ENCODE results near the gene LYRM4. TPM values are rescaled to one million over a fixed set of nuclear protein-coding genes. Genes with fewer than 3 reads are reported as not detected.

The LYRM4 gene
- total RNA-seq, 1 experiment from 2014 or later = 52.8 TPM

DNA sequence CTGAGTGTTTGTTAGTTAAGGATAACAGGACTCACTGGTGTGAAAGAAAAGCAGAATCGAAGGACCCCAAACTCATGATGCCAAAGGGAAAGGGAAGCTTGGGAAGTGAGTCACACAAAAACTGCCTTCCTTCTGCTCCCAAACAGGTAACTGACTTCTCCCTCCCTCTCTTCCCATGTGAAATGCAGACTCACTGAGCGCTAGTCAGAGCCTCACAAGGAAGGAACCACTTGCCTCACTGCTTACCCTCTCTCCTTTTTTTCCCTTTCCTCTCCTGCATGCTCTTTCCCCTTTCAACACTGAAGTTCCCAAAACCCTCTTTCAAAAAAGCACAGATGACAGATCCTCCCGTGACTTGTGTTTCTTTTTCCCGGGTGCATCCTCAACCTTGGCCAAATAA, 56.4 kb downstream of the LYRM4 start:
- Histone ChIP-seq H3K9me3 (no peaks in the 10 kb centered on the region), H3K27me3 (replicated peaks; ENCODE audit: control insufficient read depth, insufficient read depth, low read length) (no peaks in the 10 kb centered on the region), H3K4me1 (peaks cover 16% of the 10 kb centered on the region), H3K36me3 (ENCODE audit: control insufficient read depth, insufficient read depth, low read length) (no peaks in the 10 kb centered on the region; the same call in 1 of the 2 replicates), H3K4me3 (ENCODE audit: low read depth, low read length) (no peak overlapping the region)
- Mint-ChIP-seq H3K36me3 (ENCODE audit: insufficient read depth, unreplicated experiment) (no peaks in the 10 kb centered on the region), H3K27ac (ENCODE audit: unreplicated experiment) (no peak overlapping the region), H3K9me3 (ENCODE audit: unreplicated experiment) (no peaks in the 10 kb centered on the region), H3K4me3 (ENCODE audit: unreplicated experiment) (no peak overlapping the region), H3K4me1 (ENCODE audit: low read depth, unreplicated experiment) (peaks cover 6% of the 10 kb centered on the region), H3K27me3 (ENCODE audit: insufficient read depth, unreplicated experiment) (no peaks in the 10 kb centered on the region)
- no TSS peak for BruUV-seq (replicated peaks)
- TF ChIP-seq, protein P1, sequence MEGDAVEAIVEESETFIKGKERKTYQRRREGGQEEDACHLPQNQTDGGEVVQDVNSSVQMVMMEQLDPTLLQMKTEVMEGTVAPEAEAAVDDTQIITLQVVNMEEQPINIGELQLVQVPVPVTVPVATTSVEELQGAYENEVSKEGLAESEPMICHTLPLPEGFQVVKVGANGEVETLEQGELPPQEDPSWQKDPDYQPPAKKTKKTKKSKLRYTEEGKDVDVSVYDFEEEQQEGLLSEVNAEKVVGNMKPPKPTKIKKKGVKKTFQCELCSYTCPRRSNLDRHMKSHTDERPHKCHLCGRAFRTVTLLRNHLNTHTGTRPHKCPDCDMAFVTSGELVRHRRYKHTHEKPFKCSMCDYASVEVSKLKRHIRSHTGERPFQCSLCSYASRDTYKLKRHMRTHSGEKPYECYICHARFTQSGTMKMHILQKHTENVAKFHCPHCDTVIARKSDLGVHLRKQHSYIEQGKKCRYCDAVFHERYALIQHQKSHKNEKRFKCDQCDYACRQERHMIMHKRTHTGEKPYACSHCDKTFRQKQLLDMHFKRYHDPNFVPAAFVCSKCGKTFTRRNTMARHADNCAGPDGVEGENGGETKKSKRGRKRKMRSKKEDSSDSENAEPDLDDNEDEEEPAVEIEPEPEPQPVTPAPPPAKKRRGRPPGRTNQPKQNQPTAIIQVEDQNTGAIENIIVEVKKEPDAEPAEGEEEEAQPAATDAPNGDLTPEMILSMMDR (IDR thresholded peaks at IDR 0.05; ENCODE audit: insufficient read depth in 1 of 2, low read depth in 1 of 2, low read length in 1 of 2, severe bottlenecking in 1 of 2, unreplicated experiment in 1 of 2) = no peak
- CTCF ChIA-PET = no interaction called here
- DNase-seq = no peak
- POLR2A ChIA-PET = no interaction called here
- intact Hi-C loops (cut with micrococcal nuclease; ENCODE audit: unreplicated experiment) = no loop called here

DNA sequence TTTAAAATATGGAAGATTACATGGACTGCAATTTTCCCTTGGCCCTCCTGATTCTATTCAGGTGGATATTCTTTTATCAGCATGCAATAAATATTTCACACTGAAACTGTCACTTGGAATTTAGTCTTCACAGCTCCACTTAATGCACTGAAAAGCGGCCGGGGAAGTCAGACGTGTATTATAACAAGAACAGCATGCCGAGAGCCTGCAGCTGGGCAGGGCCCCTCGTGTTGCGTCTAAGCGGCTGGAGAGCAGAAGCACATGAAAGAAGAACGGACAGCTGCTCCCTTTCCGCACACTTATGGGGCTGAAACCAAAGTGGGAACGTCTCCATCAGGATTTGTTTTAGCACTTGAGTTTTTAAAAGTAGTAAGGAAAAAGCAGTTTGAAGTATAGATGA, 57.2 kb downstream of the LYRM4 start:
- Mint-ChIP-seq H3K9me3 (ENCODE audit: unreplicated experiment) (no peaks in the 10 kb centered on the region), H3K27ac (ENCODE audit: unreplicated experiment) (no peak overlapping the region)
- TF ChIP-seq, protein P1 (IDR thresholded peaks at IDR 0.05; ENCODE audit: insufficient read depth in 1 of 2, low read depth in 1 of 2, low read length in 1 of 2, severe bottlenecking in 1 of 2, unreplicated experiment in 1 of 2) = no peak

DNA sequence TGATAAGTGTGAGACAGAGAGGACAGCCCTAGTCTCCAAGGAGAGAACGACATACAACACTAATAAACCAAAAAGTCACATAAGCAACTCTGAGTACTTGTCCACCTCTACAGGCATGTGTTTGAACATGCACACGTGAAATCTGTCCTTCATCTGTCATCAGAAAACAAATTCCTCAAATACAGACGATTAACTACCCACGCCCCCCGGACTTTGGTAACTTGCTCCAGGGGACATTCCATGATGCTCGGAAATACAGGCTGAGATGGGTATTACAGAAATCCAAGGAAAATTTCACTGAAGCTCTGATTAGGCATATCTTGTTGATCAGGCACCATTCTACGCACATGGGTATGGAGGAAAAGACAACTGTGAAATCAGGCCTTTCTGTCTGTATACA, 57.8 kb downstream of the LYRM4 start:
- peaks cover 6% of the 10 kb centered on the region for H3K4me1 Mint-ChIP-seq (ENCODE audit: low read depth, unreplicated experiment)
- Histone ChIP-seq H3K9me3 (no peaks in the 10 kb centered on the region), H3K27me3 (replicated peaks; ENCODE audit: control insufficient read depth, insufficient read depth, low read length) (no peaks in the 10 kb centered on the region), H3K4me1 (peaks cover 16% of the 10 kb centered on the region), H3K36me3 (ENCODE audit: control insufficient read depth, insufficient read depth, low read length) (no peaks in the 10 kb centered on the region; the same call in 1 of the 2 replicates), H3K4me3 (ENCODE audit: low read depth, low read length) (no peak overlapping the region)
- TF ChIP-seq, protein P1 (IDR thresholded peaks at IDR 0.05; ENCODE audit: insufficient read depth in 1 of 2, low read depth in 1 of 2, low read length in 1 of 2, severe bottlenecking in 1 of 2, unreplicated experiment in 1 of 2) = no peak
- H3K4me3 Mint-ChIP-seq (ENCODE audit: unreplicated experiment) = no peak overlapping the region
- intact Hi-C loops (cut with micrococcal nuclease; ENCODE audit: unreplicated experiment) = no loop called here
- DNase-seq = peak in 1 of 2 experiments; percentile 55
- no peak overlapping the region for H3K27ac Mint-ChIP-seq (ENCODE audit: unreplicated experiment)
- POLR2A ChIA-PET = no interaction called here
- H3K36me3 Mint-ChIP-seq (ENCODE audit: insufficient read depth, unreplicated experiment) = no peaks in the 10 kb centered on the region
- H3K27me3 Mint-ChIP-seq (ENCODE audit: insufficient read depth, unreplicated experiment) = no peaks in the 10 kb centered on the region
- BruUV-seq (replicated peaks) = no TSS peak
- CTCF ChIA-PET = no interaction called here
- H3K9me3 Mint-ChIP-seq (ENCODE audit: unreplicated experiment) = no peaks in the 10 kb centered on the region

More for the DNA sequence above, 57.2 kb downstream of the LYRM4 start:
- peaks cover 6% of the 10 kb centered on the region for H3K4me1 Mint-ChIP-seq (ENCODE audit: low read depth, unreplicated experiment)
- no peak for DNase-seq
- Histone ChIP-seq H3K36me3 (ENCODE audit: control insufficient read depth, insufficient read depth, low read length) (no peaks in the 10 kb centered on the region; the same call in 1 of the 2 replicates), H3K4me1 (peaks cover 16% of the 10 kb centered on the region), H3K4me3 (ENCODE audit: low read depth, low read length) (no peak overlapping the region), H3K27me3 (replicated peaks; ENCODE audit: control insufficient read depth, insufficient read depth, low read length) (no peaks in the 10 kb centered on the region), H3K9me3 (no peaks in the 10 kb centered on the region)
- intact Hi-C loops (cut with micrococcal nuclease; ENCODE audit: unreplicated experiment) = no loop called here
- no peaks in the 10 kb centered on the region for H3K36me3 Mint-ChIP-seq (ENCODE audit: insufficient read depth, unreplicated experiment)
- no TSS peak for BruUV-seq (replicated peaks)
- CTCF ChIA-PET = no interaction called here
- H3K27me3 Mint-ChIP-seq (ENCODE audit: insufficient read depth, unreplicated experiment) = no peaks in the 10 kb centered on the region
- no peak overlapping the region for H3K4me3 Mint-ChIP-seq (ENCODE audit: unreplicated experiment)
- POLR2A ChIA-PET = no interaction called here

Measured in Caco-2 (cell line).